MCF 10A (cell line): Measurements from ENCODE around the gene COL5A3. TPM values are rescaled to one million over a fixed set of nuclear protein-coding genes. Genes with fewer than 3 reads are reported as not detected.

Experiments
- BruUV-seq: library from RNA; stranded (reverse); fragments of 400-500 nt; replicated peaks from 2 replicates; lab custom pipeline; 2021; lab: Mats Ljungman, UMichigan
- CTCF ChIA-PET: fragments of 300-600 bp; sonication (Branson Sonifier 250); formaldehyde crosslinking; extraction: SDS; loops from one replicate; lab custom pipeline; 2021; ENCODE audit warnings: antibody characterized with exemption, inconsistent platforms; lab: Yijun Ruan, JAX
- POLR2A ChIA-PET: fragments of 300-600, 350-650 bp; sonication (Branson Sonifier 250); formaldehyde crosslinking; extraction: SDS; loops from one replicate; lab custom pipeline; 2020; ENCODE audit warnings: antibody characterized with exemption, inconsistent platforms; lab: Yijun Ruan, JAX
- DNase-seq: peaks from one replicate; pipeline ENCODE4 v3.0.0-alpha.2; 2018; ENCODE audit not compliant: unreplicated experiment
- H3K27ac Mint-ChIP-seq: one replicate; pipeline ENCODE4 v1.8.0; 2022; ENCODE audit warnings: mild to moderate bottlenecking, low read depth, mixed read lengths; ENCODE audit not compliant: unreplicated experiment
- H3K27me3 Mint-ChIP-seq: one replicate; pipeline ENCODE4 v1.8.0; 2022; ENCODE audit warnings: mixed read lengths; ENCODE audit not compliant: insufficient read depth, unreplicated experiment
- H3K36me3 Mint-ChIP-seq: one replicate; pipeline ENCODE4 v1.8.0; 2022; ENCODE audit warnings: mild to moderate bottlenecking, moderate library complexity, mixed read lengths; ENCODE audit not compliant: insufficient read depth, unreplicated experiment
- H3K4me1 Mint-ChIP-seq: one replicate; pipeline ENCODE4 v1.8.0; 2022; ENCODE audit warnings: mixed read lengths; ENCODE audit not compliant: insufficient read depth, unreplicated experiment
- H3K4me3 Mint-ChIP-seq: one replicate; pipeline ENCODE4 v1.8.0; 2022; ENCODE audit warnings: mild to moderate bottlenecking, moderate library complexity, mixed read lengths; ENCODE audit not compliant: unreplicated experiment
- H3K9me3 Mint-ChIP-seq: one replicate; pipeline ENCODE4 v1.8.0; 2022; ENCODE audit warnings: mixed read lengths; ENCODE audit not compliant: unreplicated experiment
- intact Hi-C: fragments of 100-400 bp; cut with micrococcal nuclease; formaldehyde crosslinking; loops from 2 replicates; pipeline ENCODE4 v1.14.1; 2022
- total RNA-seq: library from RNA; stranded (reverse); gene quantifications from 2 replicates; pipeline ENCODE4 v1.2.3, GENCODE V29; 2022
- TF ChIP-seq, protein P1 (sequence below): fragments of 200-600 bp; IDR thresholded peaks from one replicate; pipeline ENCODE4 v1.8.0; 2022; ENCODE audit warnings: antibody characterized with exemption, mild to moderate bottlenecking; ENCODE audit not compliant: unreplicated experiment

Gene COL5A3
- total RNA-seq, 1 experiment from 2014 or later = 1.5 TPM

DNA sequence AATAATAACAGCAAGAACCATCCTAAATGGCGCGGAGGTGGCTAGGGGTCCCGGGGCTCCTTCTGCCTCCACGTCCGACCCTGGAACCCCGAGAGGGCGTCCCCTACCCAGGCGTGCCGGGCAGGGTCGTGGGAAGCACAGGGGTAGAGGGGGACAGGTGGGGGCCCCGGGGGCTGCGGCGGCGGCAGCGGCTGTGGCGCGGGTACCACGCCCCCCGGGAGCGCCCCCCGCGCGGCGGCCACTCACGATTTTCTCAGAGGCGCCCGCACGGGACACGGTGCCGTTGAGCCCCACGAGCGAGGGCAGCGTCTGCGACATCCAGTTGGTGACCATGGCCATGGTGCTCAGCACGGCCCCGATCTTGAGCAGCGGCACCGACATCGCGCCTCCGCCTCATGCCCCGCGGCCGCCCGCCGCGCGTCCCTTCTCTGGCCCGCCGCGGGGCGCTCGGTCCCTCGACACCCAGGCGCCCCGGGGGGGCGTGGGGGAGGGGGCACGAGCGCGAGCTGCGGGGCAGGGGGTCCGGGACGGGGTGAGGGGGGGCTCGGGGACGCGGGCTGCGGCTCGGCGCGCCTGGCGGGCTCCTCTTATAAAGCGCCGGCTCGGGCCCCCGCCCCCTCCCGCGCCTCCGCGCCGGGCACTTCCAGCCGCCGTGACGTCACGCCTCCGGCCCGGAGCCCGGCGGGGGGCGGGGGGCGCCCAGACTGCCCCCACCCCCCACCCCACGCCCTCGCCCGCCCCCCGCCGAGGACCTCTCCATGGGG, 96.9 kb downstream of the COL5A3 start:
- no peak overlapping the region for H3K27ac Mint-ChIP-seq
- no TSS peak for BruUV-seq
- TF ChIP-seq, protein P1, sequence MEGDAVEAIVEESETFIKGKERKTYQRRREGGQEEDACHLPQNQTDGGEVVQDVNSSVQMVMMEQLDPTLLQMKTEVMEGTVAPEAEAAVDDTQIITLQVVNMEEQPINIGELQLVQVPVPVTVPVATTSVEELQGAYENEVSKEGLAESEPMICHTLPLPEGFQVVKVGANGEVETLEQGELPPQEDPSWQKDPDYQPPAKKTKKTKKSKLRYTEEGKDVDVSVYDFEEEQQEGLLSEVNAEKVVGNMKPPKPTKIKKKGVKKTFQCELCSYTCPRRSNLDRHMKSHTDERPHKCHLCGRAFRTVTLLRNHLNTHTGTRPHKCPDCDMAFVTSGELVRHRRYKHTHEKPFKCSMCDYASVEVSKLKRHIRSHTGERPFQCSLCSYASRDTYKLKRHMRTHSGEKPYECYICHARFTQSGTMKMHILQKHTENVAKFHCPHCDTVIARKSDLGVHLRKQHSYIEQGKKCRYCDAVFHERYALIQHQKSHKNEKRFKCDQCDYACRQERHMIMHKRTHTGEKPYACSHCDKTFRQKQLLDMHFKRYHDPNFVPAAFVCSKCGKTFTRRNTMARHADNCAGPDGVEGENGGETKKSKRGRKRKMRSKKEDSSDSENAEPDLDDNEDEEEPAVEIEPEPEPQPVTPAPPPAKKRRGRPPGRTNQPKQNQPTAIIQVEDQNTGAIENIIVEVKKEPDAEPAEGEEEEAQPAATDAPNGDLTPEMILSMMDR = no peak
- H3K36me3 Mint-ChIP-seq = no peaks in the 10 kb centered on the region
- peaks cover 14% of the 10 kb centered on the region for H3K4me1 Mint-ChIP-seq
- peaks cover 4% of the 10 kb centered on the region for H3K27me3 Mint-ChIP-seq
- CTCF ChIA-PET = interaction anchor here (0.6 kb wide), 1 partner anchor 216 kb away, joined by 3 read pairs; no protein-coding TSS in a partner anchor
- POLR2A ChIA-PET = interaction anchor here (0.6 kb wide), 1 partner anchor 84 kb away, joined by 3 read pairs; no protein-coding TSS in a partner anchor
- H3K4me3 Mint-ChIP-seq = no peak overlapping the region
- no peak for DNase-seq
- no peaks in the 10 kb centered on the region for H3K9me3 Mint-ChIP-seq
- intact Hi-C loops = no loop called here

DNA sequence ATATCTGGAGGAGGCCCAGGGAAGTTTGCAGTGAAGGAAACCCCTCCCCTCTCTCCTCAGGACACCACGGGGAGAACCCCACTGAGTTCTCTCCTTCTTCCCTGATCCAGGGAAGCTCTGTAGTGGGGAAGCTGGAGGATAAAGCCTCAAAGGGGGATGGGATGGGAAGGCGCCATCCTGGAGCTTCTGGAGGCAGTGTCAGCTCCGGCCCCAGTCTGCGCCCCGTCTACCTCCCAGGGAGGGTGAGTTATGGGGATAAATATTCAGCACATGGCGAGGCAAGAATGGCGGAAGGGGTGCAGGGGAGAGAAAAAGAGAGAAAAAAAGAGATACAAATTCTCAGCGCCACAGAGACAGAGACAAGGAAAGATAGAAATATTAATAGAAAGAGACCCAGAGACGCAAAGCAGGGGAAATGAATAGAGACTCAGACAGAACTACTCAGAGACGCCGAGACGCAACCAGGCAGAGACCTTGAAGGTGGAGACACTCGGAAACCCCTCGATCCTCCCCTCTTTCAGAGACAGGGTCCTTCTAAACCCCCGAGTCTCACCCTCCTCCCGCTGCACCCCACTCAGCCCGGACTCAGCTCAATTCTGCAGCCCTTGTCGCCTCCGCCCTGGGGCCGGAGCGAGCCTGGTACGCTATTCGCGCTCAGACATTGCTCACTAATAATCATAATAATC, 97.6 kb downstream of the COL5A3 start:
- ChIA-PET CTCF (interaction anchor here (1.0 kb wide), 1 partner anchor 28 kb away, joined by 7 read pairs; no protein-coding TSS in a partner anchor), POLR2A (no interaction called here)
- no TSS peak for BruUV-seq
- intact Hi-C loops = no loop called here
- H3K36me3 Mint-ChIP-seq = no peaks in the 10 kb centered on the region
- TF ChIP-seq, protein P1 = no peak
- H3K4me1 Mint-ChIP-seq = peaks cover 13% of the 10 kb centered on the region
- H3K4me3 Mint-ChIP-seq = peak overlapping the region; percentile 33
- H3K27me3 Mint-ChIP-seq = no peaks in the 10 kb centered on the region
- H3K9me3 Mint-ChIP-seq = no peaks in the 10 kb centered on the region
- no peak overlapping the region for H3K27ac Mint-ChIP-seq
- no peak for DNase-seq

DNA sequence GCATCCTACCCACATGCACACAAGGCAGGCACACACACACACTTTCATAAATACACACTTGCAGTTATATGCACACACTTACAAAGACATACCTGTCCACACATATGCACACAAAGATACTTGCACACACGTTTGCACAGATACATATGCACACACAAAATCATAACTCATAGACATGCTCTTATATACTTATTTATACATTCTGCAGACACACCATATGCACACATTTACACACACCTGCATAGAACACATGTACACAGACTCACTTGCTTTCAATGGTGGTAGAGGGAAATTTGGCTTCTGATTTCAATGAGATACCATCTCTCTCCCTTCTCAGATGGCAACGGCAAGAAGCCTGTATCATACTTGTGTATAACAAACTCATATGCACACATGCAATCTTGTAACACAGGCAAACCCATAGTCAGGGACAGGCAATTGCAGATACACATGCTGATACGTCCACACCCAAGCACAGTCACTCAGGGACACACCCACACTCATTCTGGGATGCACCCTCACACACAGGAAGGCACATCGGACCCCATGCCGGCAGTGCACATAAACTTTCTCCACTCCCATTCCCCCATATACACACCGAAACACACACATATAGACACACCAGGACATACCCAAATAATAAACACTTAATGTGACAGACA, 98.6 kb downstream of the COL5A3 start:
- H3K9me3 Mint-ChIP-seq = no peaks in the 10 kb centered on the region
- no TSS peak for BruUV-seq
- H3K36me3 Mint-ChIP-seq = no peaks in the 10 kb centered on the region
- H3K27me3 Mint-ChIP-seq = no peaks in the 10 kb centered on the region
- peaks cover 3% of the 10 kb centered on the region for H3K4me1 Mint-ChIP-seq
- POLR2A ChIA-PET = no interaction called here
- no peak overlapping the region for H3K27ac Mint-ChIP-seq
- DNase-seq = no peak
- no peak overlapping the region for H3K4me3 Mint-ChIP-seq
- CTCF ChIA-PET = interaction anchor here (1.0 kb wide), 1 partner anchor 27 kb away, joined by 7 read pairs; no protein-coding TSS in a partner anchor
- intact Hi-C loops = no loop called here
- TF ChIP-seq, protein P1 = no peak

DNA sequence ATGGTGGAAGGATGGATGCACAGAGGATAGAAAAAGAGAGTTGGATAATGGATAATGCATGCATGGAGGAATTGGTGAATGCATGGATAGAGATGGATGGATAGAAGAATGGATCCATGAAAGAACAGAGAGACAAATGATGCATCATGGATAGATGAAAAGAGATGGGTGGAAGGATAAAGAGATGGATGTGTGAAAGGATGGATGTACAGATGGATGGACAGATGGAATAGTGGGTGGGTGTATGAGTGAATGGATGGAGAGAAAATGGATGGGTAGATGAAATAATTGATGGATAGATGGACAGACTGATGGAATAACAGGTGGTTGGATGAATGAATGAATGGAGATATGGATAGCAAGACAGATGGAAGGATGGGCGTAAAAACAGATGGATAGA, 99.7 kb downstream of the COL5A3 start:
- no peak overlapping the region for H3K4me3 Mint-ChIP-seq
- no peak for DNase-seq
- H3K27me3 Mint-ChIP-seq = no peaks in the 10 kb centered on the region
- POLR2A ChIA-PET = no interaction called here
- no peak overlapping the region for H3K27ac Mint-ChIP-seq
- no peaks in the 10 kb centered on the region for H3K36me3 Mint-ChIP-seq
- intact Hi-C loops = no loop called here
- H3K4me1 Mint-ChIP-seq = no peaks in the 10 kb centered on the region
- H3K9me3 Mint-ChIP-seq = no peaks in the 10 kb centered on the region
- TF ChIP-seq, protein P1 = no peak
- CTCF ChIA-PET = no interaction called here
- no TSS peak for BruUV-seq
